HG03095 (cell line): Measurements from ENCODE around the gene SORBS1.

Experiments used
- ATAC-seq: cut with Tn5 transposase; IDR thresholded peaks from one replicate; pipeline ENCODE4 v1.9.1; 2021; ENCODE audit warnings: moderate library complexity; ENCODE audit not compliant: unreplicated experiment

Gene SORBS1

DNA sequence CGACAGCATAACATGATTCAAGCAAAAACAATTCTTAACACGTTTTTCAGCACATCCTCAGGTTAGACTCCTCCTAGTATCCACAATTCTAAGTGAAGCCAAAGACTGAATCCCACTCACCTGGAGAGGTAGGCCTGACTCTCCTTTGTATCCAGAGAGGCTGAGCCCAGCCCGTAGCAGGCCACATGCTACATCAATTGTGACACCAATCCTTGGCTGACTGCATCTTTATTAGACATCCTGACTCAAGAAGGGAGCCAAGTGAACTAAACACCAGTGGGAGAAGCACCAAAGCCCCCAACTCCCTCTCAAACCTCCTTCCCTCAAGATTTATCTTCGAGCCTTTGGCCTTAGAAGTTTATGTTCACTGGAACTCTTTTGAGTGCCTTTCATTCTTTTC is 144.9 kb downstream of the SORBS1 start:
- no peak for ATAC-seq

DNA sequence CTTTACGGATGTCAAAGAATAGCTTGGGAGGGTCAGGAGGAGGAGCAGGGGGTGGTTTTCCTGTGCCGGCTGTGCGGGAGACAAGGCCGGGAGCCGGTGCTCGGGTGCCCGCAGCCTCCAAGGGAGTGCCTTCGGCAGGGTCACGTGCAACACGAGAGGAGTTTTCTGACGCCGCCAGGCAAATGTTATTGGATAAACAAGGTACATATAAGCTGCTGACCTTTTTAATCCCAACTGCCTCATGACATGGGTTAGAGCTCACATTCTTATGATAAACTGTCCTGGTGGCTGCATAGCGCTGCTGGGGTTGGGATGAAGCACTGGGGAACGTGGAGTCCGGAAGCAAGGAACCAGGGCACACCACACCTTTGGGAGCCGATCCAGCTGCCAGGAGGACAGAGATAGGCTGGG is 145.5 kb downstream of the SORBS1 start:
- ATAC-seq: no peak

DNA sequence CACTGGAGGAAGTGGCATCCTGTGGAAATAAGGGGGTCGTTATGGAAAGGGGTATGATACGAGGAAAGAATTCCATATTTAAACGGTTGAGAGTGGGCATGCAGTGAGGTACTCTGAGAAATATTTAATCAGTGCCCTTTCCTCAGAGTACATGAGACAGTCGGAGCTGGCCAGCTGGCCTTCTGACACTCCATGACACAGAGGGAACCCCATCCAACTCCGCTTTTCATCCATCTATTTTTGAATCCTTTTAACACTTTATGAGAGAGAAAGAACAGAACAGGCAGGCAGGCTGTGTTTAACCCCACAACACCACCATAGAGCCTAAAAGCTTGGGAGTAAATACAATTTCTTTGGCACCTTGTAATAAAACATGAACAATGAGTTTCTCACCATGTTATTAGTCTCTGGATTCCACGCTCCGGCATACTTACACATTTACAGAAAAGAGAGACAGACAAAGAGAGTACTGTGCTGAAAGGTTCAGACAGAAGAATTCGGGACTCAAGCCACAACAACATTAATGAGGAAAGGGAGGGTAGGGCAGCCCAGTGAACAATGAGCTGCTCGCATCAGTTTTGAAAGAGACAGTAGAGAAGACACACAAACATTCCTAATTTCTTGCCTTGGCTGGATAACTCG is 146.2 kb downstream of the SORBS1 start:
- ATAC-seq: no peak

DNA sequence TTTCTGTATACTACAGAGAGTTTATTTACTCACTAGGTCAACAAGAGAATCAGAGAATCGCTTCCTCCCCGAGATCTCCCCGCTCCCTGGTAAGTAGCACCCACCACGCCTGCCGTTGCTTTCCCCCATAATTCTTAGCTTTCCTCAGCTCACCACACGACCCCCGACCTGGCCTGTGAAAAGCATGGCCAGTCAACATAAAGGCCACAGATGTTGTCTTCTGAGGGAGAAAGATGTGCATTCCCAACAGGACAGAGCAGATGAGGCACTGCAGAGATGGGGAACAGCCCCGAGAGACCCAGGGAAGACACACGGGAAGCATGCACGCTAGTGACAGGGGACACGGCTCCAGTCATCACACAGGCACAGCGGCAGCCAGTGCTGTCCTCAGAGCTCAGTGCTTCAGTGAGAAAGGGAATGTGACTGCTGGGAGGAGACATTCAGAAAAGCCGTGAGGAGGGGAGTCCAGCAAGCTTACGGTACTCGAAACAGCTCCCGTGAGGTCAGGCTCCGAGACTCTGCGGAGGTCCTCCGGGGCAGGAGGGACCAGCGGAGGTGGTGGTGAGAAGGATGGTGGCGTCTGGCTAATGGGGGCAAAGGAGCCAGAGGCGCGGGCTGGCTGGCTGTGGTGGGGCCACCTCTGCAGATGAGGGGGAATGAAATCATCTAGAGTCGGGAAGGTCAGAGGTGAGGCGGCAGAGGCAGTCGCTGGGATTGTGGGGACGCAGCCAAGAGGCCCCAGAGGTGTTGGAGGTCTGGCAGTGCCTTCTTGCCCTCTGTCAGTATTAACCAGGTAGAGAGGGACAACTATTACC is 146.9 kb downstream of the SORBS1 start:
- no peak for ATAC-seq

DNA sequence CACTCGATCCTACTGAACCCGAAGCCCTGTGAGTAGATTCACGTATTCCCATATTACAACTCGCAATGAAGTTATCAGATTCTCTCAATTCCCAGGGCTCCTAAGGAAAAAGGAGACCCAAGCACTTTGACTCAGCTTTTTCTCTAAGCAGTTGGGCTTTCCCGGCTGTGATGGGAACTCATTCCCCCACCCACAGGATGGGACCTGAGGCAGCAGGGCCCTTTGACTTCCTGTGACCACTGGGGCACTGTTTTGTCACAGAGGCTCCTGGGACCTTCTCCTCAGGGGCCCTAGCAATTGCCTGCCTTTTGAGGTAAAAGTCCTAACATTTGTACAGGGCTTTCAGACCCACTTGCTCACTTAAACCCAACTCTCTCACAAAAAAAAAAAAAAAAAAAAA is 147.6 kb downstream of the SORBS1 start:
- no peak for ATAC-seq

DNA sequence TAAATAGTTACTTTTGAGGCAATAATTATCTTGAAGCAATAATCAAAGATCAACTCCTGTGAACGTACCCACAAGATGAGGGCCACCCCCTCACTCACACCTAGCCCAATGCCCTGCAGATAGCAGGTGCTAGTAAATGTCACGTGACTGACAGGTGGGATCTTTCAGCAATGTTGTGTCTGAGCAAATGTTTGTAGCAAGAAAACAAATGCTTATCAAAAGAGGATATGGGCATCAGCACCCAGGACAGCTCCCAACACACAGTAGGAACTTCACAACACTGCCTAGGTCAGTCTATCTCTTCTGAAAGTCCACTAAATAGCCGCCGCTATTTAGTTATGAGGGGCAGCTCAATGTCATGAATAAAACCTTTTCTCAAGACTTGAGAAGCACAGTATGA is 149.5 kb downstream of the SORBS1 start:
- ATAC-seq: no peak

DNA sequence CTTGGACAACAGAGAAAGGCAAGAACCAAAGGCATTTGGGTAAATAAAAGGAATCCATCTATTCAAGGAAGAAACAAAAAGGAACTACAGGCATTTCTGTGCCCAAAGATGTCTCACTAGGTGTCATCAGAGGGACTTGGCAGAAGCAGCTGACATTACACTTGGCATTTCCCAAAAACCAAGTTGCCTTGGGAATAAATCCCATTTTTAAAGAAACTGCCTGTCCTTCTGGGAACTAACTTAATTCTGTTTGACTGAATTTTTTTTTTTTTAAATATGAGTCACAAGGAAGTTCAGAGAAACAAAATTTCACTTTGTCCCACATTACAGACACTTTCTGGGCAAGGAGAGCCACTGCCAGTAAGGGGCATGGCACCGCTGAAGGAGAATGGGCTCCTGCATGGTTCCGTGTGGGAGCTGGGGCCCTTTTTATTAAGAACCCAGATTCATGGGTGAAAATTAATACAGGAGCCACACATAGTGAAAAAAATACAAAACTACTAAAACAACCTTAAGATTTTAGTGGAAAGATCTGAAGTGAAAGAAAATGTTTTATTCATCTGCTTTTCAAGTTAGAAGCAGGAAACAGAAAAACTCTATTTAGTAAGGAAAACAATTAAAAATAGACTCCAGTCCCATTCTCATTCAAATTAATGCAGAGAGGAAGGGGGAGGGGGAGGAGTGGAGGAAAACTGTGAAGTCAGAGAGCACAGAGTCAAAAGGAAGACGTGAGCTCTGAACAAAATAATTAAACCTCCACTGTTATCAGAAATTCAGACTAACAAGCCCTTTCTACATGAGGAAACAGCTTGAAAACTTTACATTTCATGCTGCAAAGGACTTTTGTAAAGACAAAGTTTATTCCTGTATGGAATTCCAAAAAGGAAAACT is 151.9 kb downstream of the SORBS1 start:
- no peak for ATAC-seq

DNA sequence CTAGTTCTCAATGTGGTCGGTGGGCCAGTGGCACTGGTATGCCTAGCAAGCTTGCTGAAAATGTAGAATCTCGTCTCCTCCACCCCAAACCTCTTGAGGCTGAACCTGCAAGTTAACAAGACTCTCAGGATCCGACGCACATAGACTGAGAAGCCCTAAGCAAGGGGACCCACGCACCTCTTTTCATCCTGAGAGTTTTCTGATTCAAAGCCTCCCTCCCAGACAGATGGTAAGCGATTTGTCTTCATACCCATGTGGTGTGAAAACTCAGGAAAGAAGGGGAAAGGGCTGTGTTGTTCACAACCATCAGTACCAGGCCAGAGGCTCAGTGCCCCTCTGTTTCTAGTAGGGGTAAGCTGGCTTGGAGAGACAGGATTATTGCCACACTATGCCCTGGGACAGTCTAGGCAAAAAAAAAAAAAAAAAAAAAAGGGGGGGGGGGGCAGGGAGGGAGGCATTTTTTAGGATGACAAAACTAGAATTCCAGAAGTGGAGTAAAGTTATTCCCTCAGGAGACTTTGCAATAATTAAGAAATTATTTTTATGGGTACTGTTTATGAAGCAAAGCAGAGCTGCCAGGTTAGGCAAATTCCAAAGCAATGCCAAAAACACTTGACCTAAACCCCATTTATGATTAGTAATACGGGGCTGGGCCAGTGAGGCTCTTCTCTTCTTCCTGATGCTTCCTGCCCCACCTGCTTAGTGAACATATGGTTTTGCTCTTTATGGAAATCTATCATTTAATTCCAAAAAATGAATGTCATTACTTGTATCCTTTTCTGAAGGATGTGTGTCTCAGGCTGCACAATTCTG is 152.8 kb downstream of the SORBS1 start:
- ATAC-seq: no peak

DNA sequence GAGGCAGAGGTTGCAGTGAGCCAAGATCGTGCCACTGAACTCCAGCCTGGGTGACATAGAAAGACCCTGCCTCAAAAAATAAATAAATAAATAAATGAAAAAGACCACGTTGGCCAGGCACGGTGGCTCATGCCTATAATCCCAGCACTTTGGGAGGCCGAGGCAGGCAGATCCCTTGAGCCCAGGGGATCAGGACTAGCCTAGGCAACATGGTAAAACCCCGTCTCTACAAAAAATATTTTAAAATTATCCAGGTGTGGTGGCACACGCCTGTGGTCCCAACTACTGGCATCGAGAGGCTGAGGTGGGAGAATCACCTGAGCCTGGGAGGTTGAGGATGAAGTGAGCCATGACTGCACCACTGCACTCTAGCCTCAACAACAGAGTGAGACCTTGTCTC is 153.6 kb downstream of the SORBS1 start:
- ATAC-seq: no peak

DNA sequence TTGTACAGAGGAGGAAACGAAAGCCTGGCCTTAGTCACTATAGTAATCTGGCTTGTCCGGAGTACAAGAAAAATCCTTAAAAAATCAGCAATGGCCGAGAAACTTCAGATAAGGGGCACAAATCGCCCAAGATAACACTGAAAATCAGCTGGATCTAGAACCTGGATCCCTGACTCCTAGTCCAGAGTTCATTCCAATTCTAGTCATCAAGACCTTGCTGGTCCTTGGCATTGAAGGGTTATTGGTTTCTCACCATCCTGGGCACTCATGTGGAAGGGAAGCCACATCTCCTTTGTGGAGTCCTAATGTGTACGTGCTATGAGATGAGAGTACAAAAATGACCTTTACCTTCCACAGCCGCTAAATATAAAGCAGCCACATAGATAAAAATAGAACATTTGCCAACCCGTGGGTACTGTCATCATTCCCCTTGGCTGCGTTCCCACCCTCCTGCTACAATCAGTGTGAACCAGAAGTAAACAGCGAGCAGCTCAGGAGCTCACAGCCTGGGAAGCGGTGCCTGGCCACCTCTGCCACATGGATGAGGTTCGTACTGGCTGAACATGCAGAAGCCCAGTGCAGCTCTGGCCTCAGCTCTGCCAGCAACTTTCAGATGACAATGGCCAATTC is 154.4 kb downstream of the SORBS1 start:
- no peak for ATAC-seq

DNA sequence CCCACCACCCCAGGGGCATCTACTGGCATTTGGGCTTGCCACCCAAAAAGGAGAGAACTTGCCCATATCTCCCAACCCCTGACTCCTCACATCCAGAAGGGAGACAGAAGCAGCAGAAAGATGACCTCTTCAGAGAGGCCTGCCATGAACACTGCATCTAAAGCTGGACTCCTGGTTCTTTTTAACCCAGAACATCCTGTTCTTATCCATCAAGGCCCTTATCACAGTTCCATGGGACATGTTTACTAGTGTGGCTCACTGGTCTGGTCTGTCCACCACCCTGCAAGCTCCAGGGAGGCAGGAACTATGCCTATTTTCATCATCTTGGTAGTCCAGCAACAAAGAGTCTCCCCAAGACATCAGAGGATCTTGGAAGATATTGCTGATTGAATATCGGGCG is 155.5 kb downstream of the SORBS1 start:
- ATAC-seq: no peak

DNA sequence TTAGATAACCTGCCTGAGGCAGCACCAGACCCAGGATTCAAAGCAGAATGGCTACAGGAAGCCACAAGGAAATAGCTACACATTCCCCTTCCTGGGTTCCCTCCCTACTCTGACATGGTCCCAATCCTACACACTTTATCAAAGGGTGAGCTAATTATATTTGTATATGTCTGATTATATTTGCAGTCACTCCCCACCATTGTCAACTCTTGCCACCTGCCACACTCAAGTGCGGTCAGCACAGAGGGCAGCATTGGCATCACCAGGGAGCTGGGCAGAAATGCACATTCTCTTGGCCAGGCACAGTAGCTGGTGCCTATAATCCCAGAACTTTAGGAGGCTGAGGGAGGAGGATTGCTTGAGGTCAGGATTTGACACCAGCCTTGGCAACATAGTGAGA is 156.3 kb downstream of the SORBS1 start:
- no peak for ATAC-seq

DNA sequence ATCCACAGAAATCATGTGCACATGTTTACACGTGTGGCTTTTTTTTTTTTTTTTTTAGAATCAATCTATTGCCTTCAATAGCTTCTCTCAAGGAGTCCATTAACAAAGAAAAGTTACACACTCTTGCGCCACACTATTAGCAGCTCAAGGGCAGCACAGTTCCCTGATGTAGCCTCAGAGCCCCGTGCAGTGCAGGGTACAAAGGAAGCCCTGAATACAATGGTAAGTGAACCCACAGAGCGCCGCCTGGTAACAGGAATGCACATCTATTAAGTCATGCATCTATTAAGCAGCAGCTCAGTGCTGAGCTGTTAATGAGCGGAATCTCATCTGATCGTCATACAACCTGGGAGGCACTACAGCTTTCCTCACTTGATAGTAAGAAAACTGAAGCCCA is 156.7 kb downstream of the SORBS1 start:
- no peak for ATAC-seq

DNA sequence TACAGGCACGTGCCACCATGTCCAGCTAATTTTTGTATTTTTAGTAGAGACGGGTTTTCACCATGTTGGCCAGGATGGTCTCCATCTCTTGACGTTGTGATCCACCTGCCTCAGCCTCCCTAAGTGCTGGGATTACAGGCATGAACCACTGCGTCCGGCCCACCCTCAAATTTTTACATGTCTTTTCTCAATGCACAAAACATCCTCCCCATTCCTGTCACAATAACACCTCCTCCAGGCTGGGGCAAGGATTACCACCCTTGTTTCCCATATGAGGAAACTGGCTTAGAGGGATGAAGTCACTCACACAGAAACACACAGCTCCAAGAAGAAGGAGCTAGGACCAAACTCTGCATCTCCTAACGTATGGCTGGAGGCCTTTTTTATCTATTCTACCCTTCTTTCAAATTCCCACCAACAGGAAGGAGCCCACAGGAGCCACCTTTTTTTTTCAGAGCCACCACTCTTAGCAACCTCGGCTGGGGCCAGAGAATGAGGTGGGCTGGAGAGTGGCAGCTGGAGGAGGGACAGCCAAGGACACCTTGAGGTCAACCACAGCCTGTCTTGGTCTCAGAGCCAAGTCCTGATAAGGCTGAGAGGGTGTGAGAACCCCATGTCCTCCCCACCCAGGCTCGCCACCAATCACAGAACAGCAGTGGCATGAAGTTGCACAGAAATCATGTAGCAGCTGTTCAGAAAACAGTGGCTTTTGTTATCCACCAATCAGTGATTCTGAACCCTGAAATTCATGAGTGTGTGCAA is 157.3 kb downstream of the SORBS1 start:
- ATAC-seq: no peak

DNA sequence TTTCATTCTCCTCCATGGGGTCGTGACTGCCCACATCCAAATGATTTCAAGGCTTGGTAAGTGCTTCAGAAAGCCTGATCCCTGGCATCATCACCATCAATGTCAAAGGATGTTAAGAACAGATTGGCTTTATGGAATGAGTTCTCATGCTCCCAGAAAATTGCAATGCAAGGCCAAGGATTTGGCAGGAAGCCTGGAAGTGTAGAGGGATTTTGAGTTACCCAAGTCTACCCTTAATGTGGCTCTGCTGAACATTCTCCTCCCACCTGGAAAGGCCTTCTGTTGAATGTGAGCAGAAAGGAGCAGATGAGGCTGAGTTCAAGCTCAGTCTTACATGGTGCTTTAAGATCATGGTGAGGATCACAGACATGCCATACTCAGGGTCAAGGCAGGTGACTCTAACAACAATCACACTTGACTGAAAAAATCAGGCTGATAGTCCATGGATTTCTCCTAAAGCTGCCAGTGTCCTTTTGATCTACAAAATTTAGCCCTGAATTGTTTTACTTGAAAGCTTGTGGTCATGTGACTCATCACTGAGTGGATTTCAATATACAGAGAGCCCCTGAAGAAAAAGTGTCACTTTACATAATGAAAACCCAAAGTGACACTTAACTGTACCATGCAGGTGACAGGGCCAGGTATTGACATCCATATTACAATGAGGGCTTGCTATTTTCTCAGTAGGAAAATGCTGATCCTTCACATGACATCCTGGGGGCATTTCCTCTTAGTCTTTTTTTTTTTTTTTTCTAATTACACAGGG is 159.3 kb downstream of the SORBS1 start:
- ATAC-seq: no peak

DNA sequence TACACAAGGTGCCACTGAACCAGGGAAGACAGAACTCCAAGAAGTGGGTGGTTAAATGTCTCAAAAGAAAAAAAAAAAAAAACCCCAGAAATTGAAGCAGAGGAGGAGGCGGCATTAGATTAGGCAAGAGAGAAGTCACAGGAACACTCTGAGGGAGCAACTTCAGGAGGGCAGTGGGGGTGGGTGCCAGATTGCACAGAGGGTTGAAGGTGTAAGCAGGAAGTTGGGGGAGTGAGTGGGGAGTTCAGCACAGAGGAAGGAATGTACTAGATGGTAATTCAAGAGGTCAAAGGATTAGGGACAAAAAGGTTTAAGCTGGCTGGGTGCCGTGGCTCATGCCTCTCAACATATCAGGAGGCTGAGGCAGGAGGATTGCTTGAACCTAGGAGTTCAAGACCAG is 160.4 kb downstream of the SORBS1 start:
- ATAC-seq: no peak

DNA sequence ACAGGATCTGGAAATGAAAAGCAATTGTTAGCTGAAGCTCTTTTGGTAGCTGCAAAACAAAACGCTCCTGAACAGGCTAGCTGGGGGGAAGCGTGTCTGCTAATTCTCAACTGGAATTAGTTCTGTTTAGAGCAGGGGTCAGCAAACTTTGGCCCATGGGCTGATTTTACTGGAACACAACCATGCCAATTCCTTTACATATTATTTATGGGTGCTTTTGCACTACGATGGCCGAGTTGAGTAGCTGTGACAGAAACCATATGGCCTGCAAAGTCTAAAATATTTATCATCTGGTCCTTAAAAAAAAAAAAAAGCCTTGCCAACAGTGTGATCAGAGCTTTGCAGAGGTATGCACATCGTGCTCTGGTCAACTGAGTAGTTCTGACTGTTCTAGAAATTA is 162.0 kb downstream of the SORBS1 start:
- no peak for ATAC-seq

DNA sequence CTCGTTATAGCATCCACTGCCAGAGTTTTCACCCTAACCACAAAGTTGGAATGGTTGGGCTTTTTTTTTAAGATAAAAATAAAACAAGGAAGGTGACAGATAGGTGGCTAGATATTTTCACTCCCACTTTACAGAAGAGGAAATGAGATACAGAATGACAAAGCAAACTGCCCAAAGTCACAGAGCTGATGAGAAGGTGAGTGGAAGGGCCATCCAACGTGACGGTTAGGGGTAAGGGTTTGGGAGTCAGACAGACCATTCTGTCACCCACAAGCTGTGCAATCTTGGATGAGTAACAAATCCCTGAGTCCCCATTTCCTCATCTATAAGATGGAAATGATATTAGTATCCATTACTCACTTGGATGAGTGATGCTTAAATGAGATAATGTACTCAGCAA is 163.4 kb downstream of the SORBS1 start:
- no peak for ATAC-seq

DNA sequence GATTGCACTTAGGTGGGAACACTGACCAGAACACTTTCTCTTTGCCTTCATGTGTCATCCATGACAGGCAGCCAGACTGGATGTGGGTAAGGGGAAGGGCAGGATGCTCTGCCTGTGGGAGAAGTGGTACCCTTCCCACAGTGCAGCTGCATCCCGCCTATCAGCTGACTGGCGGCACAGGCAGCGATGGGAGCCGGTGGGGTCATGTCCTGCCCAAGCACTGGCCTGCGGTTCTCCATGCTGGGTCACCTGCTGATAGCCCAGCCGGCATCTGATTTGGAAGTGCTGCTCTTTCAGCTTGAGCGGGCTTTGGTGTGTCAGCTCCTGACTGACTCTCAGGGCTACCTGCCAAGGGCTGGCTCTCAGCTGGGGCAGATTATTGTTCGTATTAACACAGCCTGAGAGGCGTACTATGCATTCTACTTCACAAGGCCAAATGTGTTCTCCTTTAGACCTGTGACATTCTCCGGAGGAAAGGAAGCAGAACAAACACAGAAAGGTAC is 165.2 kb downstream of the SORBS1 start:
- ATAC-seq: no peak
